Measurements from ENCODE around the gene S1PR1.

DNA sequence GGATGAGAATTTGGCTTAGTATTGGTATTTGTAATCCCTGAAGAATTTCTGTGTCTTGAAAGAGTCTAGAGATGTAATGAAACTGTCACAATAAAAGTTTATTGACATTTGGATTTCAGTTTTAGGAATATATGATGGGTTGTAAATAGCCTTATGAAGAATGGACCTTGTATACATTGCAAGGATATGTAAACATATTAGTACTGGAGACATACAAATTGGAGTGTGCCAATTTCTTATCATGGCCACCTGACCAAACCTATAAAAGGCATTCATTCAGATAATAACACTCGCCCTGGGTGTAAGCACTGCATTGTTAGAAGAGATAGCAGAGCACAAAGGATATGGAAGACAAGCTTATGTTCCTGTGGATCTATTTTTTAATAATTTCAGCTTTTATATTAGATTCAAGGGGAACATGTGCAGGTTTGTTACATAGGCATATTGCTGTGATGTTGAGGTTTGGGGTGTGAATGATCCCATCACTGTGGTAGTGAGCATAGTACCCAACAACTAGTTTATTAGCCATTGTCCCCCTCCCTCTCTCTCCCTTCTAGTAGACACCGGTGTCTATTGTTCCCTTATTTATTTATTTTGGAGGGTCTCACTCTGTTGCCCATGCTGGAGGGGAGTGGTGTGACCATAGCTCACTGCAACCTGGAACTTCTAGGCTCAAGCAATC is 8.6 kb downstream of the S1PR1 start:
- TF ChIP-seq, protein P1, sequence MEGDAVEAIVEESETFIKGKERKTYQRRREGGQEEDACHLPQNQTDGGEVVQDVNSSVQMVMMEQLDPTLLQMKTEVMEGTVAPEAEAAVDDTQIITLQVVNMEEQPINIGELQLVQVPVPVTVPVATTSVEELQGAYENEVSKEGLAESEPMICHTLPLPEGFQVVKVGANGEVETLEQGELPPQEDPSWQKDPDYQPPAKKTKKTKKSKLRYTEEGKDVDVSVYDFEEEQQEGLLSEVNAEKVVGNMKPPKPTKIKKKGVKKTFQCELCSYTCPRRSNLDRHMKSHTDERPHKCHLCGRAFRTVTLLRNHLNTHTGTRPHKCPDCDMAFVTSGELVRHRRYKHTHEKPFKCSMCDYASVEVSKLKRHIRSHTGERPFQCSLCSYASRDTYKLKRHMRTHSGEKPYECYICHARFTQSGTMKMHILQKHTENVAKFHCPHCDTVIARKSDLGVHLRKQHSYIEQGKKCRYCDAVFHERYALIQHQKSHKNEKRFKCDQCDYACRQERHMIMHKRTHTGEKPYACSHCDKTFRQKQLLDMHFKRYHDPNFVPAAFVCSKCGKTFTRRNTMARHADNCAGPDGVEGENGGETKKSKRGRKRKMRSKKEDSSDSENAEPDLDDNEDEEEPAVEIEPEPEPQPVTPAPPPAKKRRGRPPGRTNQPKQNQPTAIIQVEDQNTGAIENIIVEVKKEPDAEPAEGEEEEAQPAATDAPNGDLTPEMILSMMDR (conservative IDR thresholded peaks at IDR 0.05): no peak
- TF ChIP-seq EZH2 (IDR thresholded peaks at IDR 0.05; ENCODE audit: low read depth): no peak

Measured in PC-9 (cell line).